GM15510 (cell line): ENCODE data around the gene SLC7A5.

ENCODE experiments used
- POLR2A ChIP-seq: IDR thresholded peaks from 3 replicates; pipeline ENCODE4 v1.6.1; 2011; ENCODE audit warnings: borderline replicate concordance; ENCODE audit not compliant: insufficient read length; ENCODE audit errors: extremely low read depth

The SLC7A5 gene

DNA sequence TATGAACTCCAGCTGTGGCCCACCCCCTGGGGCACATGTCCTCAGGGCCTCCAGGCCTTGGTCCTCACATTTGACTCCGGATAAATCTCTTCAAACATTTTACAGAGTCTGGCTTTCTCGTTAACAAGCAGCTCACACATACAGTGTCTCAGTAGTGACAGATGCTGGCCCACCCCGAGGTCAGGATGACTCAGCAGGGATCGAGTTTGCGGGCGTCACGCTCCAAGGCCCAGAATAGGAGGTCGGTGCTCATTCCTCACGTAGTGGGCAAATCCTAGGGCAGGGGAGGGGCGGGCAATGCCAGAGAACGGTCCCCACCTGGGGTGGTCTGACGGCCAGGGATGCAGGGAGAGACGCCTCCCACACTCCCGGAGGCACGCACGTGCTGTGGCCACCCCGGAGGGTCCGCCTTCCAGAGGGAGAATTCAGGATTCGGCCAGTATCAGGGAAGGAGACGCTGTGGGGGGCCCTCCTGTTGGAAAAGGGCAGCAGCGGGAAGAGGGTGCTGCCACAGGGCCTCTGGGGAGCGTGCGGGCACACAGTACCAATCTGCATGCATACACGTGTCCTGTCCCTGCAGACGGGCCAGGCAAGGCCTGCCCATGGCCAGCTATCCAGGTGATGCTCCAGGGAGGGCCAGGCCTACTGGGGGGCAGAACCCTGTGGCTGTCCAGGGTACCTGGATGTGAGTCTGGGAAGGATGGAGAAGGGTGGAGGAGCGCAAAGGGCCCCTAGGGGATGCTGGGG lies 8.6 kb downstream of the SLC7A5 start:
- TF ChIP-seq POLR2A, result no peak

DNA sequence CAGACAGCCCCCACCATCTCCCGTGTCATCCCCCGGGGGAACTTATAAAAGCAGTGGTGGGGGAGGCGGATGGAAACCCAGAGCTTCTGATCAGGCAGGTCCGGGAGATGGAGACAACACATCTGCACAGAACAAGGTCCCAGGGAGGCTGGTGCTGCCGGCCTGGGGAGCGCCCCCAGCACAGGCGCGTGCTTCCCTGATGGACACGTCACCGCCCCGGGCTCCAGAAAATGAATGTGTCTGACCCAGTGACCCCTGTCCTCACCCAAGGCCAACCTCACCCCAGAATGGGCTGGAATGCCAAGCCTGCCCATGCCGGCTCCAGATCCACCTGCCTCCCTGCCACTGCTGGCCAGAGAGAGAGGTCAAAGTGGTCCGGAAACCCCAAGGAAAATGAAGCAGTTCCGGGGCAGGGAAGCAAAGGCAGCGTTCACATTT lies 12.5 kb downstream of the SLC7A5 start:
- no peak for TF ChIP-seq POLR2A

DNA sequence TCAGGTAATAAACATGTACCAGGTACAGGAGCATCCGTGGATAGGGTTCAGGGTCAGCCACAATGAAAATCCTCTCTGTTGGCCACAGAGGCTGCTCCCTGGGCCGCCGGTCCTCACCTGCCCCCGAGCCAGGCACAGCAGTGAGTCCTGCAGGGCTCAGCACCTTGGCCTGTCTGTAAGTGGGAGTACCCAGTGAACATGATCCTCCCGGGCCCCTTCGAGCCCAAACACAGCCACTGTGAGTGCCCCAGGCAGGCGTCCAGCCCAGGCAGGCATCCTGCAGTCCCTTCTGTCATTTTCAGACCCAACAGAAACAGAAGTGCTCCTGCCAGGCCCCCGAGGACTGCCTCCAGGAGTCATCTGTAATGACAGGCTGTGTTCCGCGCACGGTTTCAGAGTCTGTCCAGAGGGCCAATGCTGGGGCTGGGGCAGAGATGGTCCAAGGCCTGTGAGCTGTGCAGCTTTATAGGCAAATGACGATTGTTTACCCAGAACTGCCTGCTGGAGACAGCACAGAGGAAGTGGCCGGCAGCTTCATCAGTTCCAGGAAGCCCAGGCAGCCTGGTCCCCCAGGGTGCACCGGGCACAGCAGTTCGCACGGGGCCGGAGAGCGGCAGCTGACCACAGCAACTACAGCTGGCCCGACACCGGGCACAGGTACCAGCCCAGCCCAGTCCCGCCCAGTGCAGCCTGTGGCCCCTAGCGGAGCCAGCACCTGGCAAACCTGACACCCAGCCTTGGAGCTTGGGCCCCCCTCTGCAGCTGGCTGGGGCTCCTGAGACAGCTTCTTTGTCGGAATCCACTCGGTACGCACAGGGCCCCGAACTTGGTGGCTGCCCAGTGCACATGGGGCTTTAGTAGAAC lies 13.2 kb downstream of the SLC7A5 start:
- no peak for TF ChIP-seq POLR2A

DNA sequence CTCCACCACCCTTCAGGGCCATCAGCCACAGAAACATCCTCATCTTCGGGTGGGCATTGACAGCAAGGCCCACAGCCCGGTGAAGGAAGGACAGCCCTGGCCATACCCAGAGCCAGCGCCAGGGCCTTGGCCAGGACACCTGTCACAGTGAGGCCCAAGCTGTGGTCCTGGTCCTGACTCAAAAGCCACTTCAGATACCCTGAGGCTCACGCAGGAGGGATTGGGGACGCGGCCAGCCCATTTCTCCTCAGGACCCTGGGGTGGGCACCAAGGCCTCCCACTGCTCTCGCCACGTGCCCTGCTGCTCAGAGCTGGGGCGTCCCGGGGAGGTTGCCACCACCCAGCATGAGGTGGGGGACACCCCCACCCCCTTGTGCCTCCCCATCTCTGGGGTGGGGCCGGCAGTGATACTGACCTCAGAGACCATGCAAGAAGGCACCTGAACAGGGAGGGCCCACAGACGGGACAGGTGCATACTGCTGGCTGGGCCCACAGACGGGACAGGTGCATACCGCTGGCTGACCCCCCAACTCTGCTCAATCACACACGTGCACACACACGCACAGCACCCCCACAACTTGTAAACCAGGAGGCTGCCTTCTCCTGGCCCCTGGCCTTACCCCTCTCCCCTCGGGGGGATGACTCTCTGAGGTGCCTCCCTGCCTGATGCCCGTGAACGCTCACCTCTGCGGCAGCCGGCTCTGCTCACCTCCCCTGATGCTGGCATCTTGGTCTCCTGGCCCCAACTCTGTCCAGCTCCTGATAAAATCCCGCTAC lies 14.2 kb downstream of the SLC7A5 start:
- no peak for TF ChIP-seq POLR2A

DNA sequence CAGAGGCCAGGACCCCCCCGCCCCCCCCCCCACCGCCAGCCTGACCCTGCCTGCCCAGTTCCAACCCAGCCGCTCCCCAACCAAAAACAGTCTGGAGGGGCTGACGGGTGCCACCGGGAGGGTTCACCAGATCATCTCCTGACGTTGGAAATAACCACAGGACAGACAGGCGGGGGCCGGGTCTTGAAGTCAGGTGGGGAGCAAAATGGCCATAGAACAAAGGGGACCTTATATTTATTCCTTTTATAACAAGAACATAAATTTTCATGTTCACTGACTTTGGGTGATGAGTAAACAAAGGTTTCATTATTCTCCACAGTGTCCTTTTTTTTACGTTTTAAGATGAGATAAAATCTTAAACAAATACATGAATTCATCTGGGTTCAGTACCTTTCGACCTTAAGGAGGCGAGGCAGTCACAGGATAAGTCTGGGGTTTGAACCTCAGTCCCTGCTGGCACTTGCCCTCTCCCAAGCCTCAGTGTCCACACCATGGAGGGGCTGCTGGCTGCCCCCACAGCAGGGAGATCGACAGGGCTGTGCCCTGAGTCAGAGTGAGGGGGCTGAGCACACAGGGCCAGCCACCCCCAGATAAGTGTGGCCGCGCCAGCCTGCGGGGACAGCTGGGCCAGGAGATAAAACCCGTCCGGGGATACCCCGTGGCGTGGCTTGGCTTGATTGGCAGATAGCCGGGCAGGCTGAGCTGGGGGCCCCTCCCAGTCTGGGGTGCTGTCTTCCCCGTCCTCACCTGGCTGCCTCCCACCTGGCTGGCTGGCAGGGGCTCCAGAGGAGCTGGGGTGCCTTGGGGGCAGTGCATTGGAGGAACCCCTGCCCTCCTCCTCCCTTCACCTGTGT lies 15.0 kb downstream of the SLC7A5 start:
- no peak for TF ChIP-seq POLR2A

DNA sequence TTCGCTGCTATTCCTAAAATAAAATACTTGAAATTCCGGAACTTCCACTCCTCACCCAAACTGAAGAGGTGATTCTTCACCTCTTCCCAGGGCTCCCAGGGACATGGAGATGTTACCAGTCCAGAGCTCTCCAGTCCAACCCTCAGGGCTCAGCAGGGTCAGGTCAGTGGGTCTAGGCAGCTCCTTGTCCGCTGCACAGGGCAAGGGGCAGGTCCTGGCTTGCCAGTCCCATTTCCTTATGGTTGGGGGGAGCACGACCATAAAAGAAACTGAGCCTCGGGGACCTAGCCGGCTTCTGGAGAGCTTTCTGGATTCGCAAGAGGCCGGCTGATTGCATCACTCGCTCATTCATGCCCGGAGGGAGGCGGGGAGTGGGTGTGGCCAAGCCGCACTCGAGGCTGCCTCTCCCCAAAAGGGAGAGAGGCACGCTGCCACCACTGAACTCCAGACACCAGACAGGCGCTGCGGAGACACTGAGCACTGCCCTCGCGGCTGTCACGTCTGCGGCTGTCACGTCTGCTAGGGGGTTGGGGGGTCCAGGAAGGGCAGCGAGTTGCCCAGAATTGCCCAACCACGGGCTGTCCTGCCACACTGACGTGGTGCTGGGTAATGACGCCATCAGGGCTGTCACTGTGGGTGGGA lies 15.8 kb downstream of the SLC7A5 start:
- no peak for TF ChIP-seq POLR2A

DNA sequence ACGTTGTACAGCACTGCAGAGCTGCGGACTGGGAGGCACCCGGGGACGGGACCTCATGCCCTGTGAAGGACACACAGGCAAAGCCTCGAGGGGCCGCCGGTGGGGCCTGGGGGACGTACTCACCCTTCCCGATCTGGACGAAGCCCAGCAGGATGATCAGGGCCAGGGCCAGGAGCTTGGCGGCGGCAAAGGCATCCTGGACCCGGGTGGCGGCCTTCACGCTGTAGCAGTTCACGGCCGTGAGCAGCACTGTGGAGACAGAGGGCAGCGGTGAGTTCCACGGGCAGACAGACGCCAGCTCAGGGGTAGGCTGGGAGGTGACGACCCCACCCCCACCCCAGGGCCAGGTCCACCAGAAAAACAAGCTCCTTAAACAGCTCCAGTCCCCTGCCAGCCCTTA lies 17.7 kb downstream of the SLC7A5 start:
- TF ChIP-seq POLR2A, result no peak

DNA sequence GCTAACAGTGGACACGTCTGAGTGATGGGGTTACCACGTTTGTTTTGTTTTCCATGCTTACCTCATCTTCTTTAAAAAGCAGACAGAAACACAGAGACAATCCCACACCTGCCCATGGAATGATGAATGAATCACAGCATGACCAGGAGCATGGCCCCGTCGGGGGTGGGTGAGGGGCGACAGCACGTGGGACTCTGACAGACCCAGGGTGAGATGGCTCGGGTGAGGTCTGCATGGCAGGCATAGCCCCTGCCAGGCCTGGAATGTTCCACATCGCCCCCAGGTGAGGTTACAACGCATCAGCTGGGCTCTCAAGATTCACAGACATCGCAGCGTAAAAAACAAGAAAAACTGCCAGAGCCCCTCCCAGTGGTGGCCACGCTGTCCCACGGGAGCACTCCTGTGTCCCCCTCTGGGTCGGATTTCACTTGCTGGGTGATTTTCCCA lies 18.1 kb downstream of the SLC7A5 start:
- TF ChIP-seq POLR2A, result no peak

DNA sequence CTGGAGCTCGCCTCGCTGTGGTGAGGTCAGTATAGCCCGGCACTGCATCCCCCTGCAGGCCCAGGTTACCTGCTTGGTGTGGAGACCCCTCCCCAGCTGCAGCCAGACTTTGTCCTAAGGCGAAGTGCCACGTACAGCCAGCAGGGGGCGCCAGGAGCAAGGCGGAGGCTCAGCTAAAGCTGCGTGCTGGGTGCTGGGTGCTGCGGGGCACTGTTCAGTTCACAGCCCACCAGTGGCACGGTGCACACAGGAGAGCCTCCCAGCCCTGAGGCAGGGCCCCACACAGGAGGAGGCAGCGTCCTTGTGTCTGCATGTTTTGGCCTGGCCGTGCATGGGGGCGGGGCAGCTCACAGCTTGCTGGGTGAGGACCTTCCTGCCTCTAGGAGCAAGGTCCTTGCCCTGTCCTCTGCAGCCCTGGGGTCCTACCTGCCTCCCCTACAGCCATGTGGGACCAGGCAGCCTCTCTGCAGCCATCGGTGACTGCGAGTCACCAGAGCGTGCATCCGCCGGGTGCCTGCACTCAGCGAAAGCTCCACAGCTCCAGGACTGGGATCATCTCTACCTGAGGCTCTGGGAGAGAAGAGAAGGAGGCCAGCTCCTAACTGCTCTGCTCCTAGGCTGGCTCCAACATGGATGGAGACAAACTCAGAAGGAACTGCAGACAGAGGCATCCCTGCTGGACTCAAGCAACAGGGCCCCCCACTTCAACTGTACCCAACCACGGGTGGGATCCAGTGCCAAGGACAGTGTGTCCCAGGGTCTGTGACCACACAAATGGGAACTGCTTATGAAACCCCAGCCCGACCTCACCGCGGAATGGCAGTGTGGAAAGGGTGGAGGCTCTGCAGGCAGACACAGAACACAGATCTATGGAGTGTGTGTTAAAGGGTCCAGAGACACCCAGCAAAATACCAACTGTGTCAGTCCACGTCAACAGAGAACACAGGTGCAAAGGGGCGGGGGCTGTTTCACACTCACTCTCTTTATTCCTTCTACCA lies 19.0 kb downstream of the SLC7A5 start:
- TF ChIP-seq POLR2A, result no peak

DNA sequence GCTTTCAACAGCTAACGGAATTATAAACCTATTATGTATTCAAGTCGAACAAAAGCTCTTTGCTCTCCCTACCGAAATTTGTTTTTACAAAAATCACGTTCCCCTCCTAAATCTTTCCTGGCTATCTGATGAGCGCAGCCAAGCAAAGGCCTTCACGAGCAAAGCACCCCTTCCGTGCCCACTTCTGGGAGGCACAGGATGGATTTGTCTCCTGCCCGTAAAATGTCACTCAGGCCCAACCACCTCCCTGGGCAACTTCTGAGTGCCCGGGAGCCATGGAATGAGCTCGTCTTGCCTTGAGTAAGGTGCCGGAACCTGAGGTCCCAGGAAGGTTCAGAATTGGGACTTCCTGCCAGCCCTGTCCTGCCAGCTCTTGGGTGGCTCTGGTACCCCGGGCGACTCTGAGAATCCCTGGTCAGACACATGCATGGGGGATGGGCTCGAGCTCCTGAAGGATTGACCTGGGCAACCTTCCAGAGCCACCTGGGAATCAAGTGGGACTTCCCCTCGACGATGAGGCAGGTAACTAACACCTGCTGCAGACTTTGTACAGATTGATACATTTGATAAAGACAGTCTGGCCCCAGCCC lies 19.8 kb downstream of the SLC7A5 start:
- TF ChIP-seq POLR2A, result no peak

DNA sequence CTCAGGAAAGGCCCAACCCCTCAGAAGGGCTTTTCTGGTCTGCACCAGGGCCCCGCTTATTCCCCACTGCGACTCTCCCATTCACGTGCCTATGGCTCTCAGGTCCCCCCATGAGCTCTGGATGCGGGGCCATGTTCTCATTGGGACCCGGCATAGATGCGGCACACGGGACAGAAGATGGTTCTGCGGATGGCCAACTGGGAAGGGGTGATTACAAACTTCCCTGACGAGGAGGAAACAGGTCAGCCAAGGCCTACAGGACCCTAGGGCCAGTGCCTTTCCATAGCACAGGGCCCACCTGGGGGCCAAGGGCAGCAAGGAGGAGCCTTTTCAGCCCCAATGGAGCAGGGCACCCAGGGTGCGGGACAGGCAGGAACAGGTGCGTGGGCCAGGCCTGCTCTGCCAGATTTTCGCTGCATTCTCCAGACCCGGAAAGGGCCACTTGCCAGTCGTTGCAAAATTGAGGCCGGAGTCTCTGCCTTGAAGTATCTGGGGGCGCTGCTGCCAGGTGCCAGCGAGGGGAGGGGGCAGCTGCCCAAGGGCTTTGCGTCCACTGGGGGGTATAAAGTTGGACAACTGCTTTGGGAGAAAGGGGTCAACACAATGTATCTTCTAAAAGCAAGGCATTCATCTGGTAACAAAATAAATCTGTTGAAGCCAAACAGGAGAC lies 20.5 kb downstream of the SLC7A5 start:
- TF ChIP-seq POLR2A, result no peak
